Uterus (tissue), 4 donors: ENCODE results near the gene DIP2B. TPM values are rescaled to one million over a fixed set of nuclear protein-coding genes. Genes with fewer than 3 reads are reported as not detected.

Experiments
- DNase-seq, 2 donors: peaks; one replicate each; pipeline ENCODE4 v3.0.0-alpha.2; 2019 to 2020
- H3K27ac ChIP-seq, 2 donors: fragments of 200-600 bp; sonication (generic); 1 replicate in 1 of 2; 2 replicates in 1 of 2; pipeline ENCODE4 v1.5.1; 2016 to 2018
- H3K27me3 ChIP-seq, 2 donors: fragments of 200-600 bp; sonication (generic); one replicate each; pipeline ENCODE4 v1.5.1; 2018 to 2019; ENCODE audit warnings: control low read depth in 1 of 2
- H3K36me3 ChIP-seq, 2 donors: fragments of 200-600 bp; sonication (generic); one replicate each; pipeline ENCODE4 v1.5.1; 2019; ENCODE audit warnings: control low read depth in 1 of 2
- H3K4me1 ChIP-seq, 2 donors: fragments of 200-600 bp; sonication (generic); one replicate each; pipeline ENCODE4 v1.5.1; 2018 to 2019; ENCODE audit warnings: control low read depth in 1 of 2
- H3K4me3 ChIP-seq, 2 donors: fragments of 200-600 bp; sonication (generic); 1 replicate in 1 of 2; 2 replicates in 1 of 2; pipeline ENCODE4 v1.5.1; 2018 to 2019; ENCODE audit warnings: mild to moderate bottlenecking in 1 of 2
- H3K9me3 ChIP-seq, 2 donors: fragments of 200-600 bp; sonication (generic); one replicate each; pipeline ENCODE4 v1.5.1; 2019; ENCODE audit warnings: control low read depth in 1 of 2
- POLR2A ChIP-seq, 2 donors: fragments of 450-650 bp; IDR thresholded peaks; one replicate each; pipeline ENCODE4 v1.6.1; 2016; ENCODE audit warnings: antibody characterized with exemption in 2 of 2, mild to moderate bottlenecking in 1 of 2, moderate library complexity in 1 of 2
- intact Hi-C: fragments of 100-400 bp; cut with DNase I; formaldehyde crosslinking; loops from one replicate; pipeline ENCODE4 v1.15.1; 2023; ENCODE audit warnings: low total_unique reads
- total RNA-seq, 4 donors: library from RNA; depleted of rRNA in 3 of 4; stranded (reverse); fragments of >200 nt in 3 of 4; gene quantifications; one replicate each; pipeline versions ENCODE4 v1.1.0 to v1.2.4, GENCODE V29; 2014 to 2023
- TF ChIP-seq, protein P1 (sequence below), 4 experiments: fragments of 200-600 bp in 2 of 4; fragments of 450-650 bp in 2 of 4; sonication (generic) in 2 of 4; IDR thresholded peaks; one replicate each; pipeline ENCODE4 v1.5.1; 2016 to 2019; ENCODE audit warnings: antibody characterized with exemption in 4 of 4, mild to moderate bottlenecking in 2 of 4, moderate library complexity in 1 of 4
- donor health status: DM: yes; HTN: yes; CAD: no.

Gene DIP2B
- total RNA-seq, 4 donors from 2014 or later: 5.6 to 47.0 (median 14.9) TPM

DNA sequence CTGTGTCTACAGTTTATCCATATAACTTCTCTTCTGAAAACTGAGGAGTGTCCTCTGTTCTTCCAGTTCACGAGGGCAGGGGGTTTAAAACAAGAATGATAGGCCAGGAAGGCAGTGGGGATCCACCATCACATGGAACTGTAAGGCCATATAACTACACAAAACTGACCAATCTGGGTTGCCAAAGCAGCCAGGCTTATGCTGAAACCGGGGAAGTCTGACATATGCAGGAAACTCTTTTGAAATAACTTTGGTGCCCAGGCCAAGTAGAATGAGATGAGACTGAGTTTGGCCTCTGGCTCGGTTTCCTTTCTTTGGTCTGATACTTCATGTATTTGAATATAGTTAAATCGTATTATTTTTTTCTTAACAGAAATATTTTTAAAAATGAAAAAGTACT, 241.1 kb downstream of the DIP2B start:
- H3K27me3 ChIP-seq: no peaks in the 10 kb centered on the region
- no peaks in the 10 kb centered on the region for H3K4me1 ChIP-seq
- no peak overlapping the region for H3K27ac ChIP-seq
- no peaks in the 10 kb centered on the region for H3K36me3 ChIP-seq
- DNase-seq: no peak
- no peaks in the 10 kb centered on the region for H3K9me3 ChIP-seq
- intact Hi-C loops: no loop called here
- TF ChIP-seq, protein P1, sequence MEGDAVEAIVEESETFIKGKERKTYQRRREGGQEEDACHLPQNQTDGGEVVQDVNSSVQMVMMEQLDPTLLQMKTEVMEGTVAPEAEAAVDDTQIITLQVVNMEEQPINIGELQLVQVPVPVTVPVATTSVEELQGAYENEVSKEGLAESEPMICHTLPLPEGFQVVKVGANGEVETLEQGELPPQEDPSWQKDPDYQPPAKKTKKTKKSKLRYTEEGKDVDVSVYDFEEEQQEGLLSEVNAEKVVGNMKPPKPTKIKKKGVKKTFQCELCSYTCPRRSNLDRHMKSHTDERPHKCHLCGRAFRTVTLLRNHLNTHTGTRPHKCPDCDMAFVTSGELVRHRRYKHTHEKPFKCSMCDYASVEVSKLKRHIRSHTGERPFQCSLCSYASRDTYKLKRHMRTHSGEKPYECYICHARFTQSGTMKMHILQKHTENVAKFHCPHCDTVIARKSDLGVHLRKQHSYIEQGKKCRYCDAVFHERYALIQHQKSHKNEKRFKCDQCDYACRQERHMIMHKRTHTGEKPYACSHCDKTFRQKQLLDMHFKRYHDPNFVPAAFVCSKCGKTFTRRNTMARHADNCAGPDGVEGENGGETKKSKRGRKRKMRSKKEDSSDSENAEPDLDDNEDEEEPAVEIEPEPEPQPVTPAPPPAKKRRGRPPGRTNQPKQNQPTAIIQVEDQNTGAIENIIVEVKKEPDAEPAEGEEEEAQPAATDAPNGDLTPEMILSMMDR (IDR thresholded peaks at IDR 0.05): no peak
- no peak for TF ChIP-seq POLR2A (IDR thresholded peaks at IDR 0.05)
- H3K4me3 ChIP-seq: no peak overlapping the region

DNA sequence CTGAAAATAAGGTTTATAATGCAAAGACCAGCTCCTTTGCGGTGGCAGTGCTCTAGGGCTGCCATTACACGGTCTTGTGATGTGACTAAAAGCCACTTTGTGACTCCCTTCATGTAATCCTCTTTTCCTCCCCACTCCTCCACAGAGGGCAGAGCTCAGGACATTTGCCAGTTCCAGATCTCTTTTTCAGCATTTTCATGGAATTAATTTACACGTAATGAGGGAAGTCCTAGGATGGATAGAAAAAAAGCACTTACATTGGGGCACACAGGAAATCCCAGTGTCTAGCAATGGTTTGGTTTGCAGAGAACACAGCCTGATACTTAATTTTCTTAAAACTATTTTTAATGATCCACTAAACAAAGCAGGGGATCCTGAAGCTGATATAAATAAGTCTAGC, 241.6 kb downstream of the DIP2B start:
- no peaks in the 10 kb centered on the region for H3K4me1 ChIP-seq
- TF ChIP-seq, protein P1 (IDR thresholded peaks at IDR 0.05): no peak
- TF ChIP-seq POLR2A (IDR thresholded peaks at IDR 0.05): no peak
- H3K9me3 ChIP-seq: no peaks in the 10 kb centered on the region
- no peak overlapping the region for H3K27ac ChIP-seq
- no peak for DNase-seq
- no peaks in the 10 kb centered on the region for H3K27me3 ChIP-seq
- H3K36me3 ChIP-seq: no peaks in the 10 kb centered on the region
- intact Hi-C loops: no loop called here
- no peak overlapping the region for H3K4me3 ChIP-seq

DNA sequence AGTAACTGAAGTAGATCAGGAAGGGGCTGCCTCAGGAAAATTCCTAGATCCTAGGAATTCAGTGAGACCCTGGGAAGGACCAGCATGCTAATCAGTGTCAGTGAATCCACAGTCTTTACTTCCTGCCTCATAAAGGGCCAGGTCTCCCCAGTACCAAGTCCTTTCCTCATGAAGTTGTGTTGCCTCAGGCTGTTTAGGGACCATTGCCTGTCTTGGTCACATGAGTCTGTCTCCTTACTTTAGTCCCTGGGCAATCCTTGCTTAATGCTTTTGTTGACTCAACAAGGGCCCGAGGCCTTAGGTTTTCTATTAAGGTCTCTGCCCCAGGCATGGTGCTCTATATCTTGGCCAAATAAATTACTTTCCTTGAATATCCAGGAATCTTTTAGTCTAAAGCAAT, 243.0 kb downstream of the DIP2B start:
- no peak for DNase-seq
- Histone ChIP-seq H3K36me3 (no peaks in the 10 kb centered on the region), H3K27ac (no peak overlapping the region), H3K4me1 (no peaks in the 10 kb centered on the region), H3K27me3 (no peaks in the 10 kb centered on the region), H3K9me3 (no peaks in the 10 kb centered on the region), H3K4me3 (no peak overlapping the region)
- intact Hi-C loops: no loop called here
- TF ChIP-seq POLR2A (IDR thresholded peaks at IDR 0.05): no peak
- TF ChIP-seq, protein P1 (IDR thresholded peaks at IDR 0.05): no peak

DNA sequence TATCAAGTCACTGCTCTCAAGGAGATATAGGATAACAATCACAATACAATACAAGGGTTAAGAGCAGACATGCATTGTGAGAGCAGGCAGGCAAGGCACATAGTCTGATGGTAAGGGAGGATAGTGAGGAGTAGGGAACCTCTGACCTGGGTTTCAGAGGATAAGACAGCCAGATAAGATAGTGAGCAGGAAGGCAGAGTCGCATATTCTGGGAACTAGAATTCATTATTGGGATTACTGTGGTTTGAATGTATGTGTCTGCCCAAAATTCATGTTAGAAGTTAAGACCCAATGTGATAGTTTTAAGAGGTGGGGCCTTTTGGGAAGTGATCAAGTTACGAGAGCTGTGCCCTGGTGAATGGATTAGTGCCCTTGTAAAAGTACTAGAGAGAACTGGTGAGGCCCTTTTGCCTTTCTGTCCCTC, 244.7 kb downstream of the DIP2B start:
- H3K4me3 ChIP-seq: no peak overlapping the region

DNA sequence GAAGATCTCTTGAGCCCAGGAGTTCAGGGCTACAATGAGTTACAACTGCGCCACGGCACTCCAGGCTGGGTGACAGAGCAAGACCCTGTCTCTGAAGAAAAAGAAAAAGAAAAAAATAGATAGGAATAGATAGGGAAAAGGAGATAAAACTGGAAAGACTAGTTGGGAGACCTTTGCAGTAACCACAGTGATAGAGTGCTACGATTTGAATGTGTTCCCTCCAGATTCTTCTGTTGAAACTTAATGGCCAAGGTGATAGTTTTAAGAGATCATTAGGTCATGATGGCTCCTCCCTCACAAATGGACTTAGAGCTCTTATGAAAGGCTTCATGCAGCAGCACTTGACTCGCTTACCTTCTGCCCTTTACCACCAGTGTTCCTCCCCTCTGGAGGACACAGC, 245.6 kb downstream of the DIP2B start:
- H3K36me3 ChIP-seq: no peaks in the 10 kb centered on the region
- no peak overlapping the region for H3K27ac ChIP-seq
- intact Hi-C loops: no loop called here
- H3K9me3 ChIP-seq: no peaks in the 10 kb centered on the region
- TF ChIP-seq POLR2A (IDR thresholded peaks at IDR 0.05): no peak
- TF ChIP-seq, protein P1 (IDR thresholded peaks at IDR 0.05): no peak
- no peak overlapping the region for H3K4me3 ChIP-seq
- no peaks in the 10 kb centered on the region for H3K27me3 ChIP-seq
- DNase-seq: no peak
- H3K4me1 ChIP-seq: no peaks in the 10 kb centered on the region

More for the DNA sequence above, 244.7 kb downstream of the DIP2B start:
- TF ChIP-seq POLR2A (IDR thresholded peaks at IDR 0.05): no peak
- TF ChIP-seq, protein P1 (IDR thresholded peaks at IDR 0.05): no peak
- Histone ChIP-seq H3K36me3 (no peaks in the 10 kb centered on the region), H3K27ac (no peak overlapping the region), H3K27me3 (no peaks in the 10 kb centered on the region), H3K9me3 (no peaks in the 10 kb centered on the region), H3K4me1 (no peaks in the 10 kb centered on the region)
- no peak for DNase-seq
- intact Hi-C loops: no loop called here
